Osteocyte (in vitro differentiated cells): ENCODE data around the gene GALNT9. TPM values are rescaled to one million over a fixed set of nuclear protein-coding genes. Genes with fewer than 3 reads are reported as not detected.

Experiments
- DNase-seq: peaks from one replicate; pipeline ENCODE4 v3.0.0; 2021; ENCODE audit warnings: mixed read lengths; ENCODE audit not compliant: unreplicated experiment; ENCODE audit errors: extremely low spot score
- H3K27ac Mint-ChIP-seq: one replicate; pipeline ENCODE4 v1.8.0; 2021; ENCODE audit warnings: mild to moderate bottlenecking, mixed read lengths; ENCODE audit not compliant: unreplicated experiment
- H3K27me3 Mint-ChIP-seq: one replicate; pipeline ENCODE4 v1.8.0; 2021; ENCODE audit warnings: mixed read lengths; ENCODE audit not compliant: unreplicated experiment
- H3K36me3 Mint-ChIP-seq: one replicate; pipeline ENCODE4 v1.8.0; 2021; ENCODE audit warnings: mixed read lengths; ENCODE audit not compliant: unreplicated experiment
- H3K4me1 Mint-ChIP-seq: one replicate; pipeline ENCODE4 v1.8.0; 2021; ENCODE audit warnings: mixed read lengths; ENCODE audit not compliant: unreplicated experiment
- H3K4me3 Mint-ChIP-seq: one replicate; pipeline ENCODE4 v1.8.0; 2021; ENCODE audit warnings: mild to moderate bottlenecking, moderate library complexity, mixed read lengths; ENCODE audit not compliant: unreplicated experiment
- H3K9me3 Mint-ChIP-seq: one replicate; pipeline ENCODE4 v1.8.0; 2021; ENCODE audit warnings: mixed read lengths; ENCODE audit not compliant: unreplicated experiment
- total RNA-seq: library from RNA; stranded (reverse); gene quantifications from 2 replicates; pipeline ENCODE4 v1.2.1, GENCODE V29; 2021
- TF ChIP-seq, protein P1 (sequence below): fragments of 200-600 bp; sonication (generic); IDR thresholded peaks from 2 replicates; pipeline ENCODE4 v1.5.0; 2021; ENCODE audit warnings: antibody characterized with exemption, mild to moderate bottlenecking, moderate library complexity

Gene GALNT9
- total RNA-seq, 1 donor from 2014 or later: not detected

DNA sequence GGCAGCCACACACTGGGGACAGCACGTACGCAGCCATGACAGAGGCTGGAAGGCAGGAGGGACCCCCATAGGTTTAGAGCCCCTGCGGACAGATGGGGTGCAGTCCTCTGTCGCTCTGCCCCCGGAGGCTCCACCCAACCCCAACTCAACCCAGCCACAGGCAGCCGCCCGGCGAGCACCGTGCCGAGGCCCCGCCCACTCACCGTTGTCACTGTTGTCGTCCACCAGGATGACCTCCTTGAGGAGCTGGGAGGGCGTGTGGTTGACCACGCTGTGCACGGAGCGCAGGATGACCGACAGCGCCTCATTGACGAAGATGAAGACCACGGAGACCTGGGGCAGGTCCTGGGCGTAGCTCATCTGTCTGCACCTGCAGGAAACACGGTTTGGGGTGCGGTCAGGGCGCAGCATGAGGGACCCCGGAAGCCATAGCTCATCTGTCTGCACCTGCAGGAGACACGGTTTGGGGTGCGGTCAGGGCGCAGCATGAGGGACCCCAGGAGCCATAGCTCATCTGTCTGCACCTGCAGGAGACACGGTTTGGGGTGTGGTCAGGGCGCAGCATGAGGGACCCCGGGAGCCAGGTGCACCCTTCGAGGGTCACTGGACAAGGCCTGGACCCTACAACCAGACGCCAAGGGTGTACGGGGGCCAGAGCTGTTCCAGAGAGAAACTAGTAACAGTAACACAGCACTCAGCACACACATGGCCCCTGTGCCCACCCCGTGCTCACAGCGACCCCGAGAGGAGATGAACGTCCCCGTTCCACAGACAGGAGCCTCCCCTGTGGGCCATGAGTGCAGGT lies 66.9 kb downstream of the GALNT9 start:
- no peak overlapping the region for H3K4me3 Mint-ChIP-seq
- no peaks in the 10 kb centered on the region for H3K36me3 Mint-ChIP-seq
- TF ChIP-seq, protein P1, sequence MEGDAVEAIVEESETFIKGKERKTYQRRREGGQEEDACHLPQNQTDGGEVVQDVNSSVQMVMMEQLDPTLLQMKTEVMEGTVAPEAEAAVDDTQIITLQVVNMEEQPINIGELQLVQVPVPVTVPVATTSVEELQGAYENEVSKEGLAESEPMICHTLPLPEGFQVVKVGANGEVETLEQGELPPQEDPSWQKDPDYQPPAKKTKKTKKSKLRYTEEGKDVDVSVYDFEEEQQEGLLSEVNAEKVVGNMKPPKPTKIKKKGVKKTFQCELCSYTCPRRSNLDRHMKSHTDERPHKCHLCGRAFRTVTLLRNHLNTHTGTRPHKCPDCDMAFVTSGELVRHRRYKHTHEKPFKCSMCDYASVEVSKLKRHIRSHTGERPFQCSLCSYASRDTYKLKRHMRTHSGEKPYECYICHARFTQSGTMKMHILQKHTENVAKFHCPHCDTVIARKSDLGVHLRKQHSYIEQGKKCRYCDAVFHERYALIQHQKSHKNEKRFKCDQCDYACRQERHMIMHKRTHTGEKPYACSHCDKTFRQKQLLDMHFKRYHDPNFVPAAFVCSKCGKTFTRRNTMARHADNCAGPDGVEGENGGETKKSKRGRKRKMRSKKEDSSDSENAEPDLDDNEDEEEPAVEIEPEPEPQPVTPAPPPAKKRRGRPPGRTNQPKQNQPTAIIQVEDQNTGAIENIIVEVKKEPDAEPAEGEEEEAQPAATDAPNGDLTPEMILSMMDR: no peak
- peaks cover 8% of the 10 kb centered on the region for H3K4me1 Mint-ChIP-seq
- H3K9me3 Mint-ChIP-seq: no peaks in the 10 kb centered on the region
- H3K27ac Mint-ChIP-seq: no peak overlapping the region
- peaks cover 14% of the 10 kb centered on the region for H3K27me3 Mint-ChIP-seq
- DNase-seq: no peak

DNA sequence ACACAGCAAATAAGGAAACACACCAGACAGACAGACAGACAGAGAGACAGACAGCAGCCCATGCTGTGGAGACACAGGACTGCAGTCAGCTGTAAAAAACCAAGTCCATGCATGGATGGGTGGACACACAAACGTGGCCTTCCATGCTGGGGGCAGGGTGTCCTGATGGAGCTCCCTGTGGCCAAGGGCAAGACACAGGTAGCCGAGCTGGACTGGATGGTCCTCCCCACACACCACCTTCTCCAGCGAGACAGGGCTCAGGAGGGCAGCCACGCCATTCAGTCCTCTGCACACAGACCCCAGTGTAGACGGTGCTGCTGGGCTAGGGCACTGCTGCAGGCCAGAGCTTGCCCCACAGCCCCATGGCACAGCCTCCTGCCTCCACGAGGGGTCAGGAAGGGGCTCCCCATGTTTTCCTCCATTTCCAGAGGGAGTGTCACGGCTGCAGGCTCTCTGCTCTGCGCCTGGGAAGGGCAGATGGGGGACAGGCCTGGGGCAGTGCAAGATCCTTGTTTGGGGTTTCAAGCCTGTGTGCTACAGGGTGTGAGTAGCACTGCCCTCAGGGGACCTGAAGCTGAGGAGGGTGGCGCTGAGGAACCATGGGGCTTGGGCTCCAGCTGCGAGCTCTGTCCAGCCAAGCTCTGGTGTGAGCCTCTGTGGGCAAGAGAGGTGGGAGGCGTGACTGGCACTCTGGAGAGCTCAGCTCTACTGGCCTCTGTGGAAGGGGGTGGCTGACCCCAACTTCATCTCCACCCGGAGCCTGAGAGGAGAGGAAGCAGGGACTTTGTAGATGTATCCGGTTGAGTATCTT lies 67.9 kb downstream of the GALNT9 start:
- Mint-ChIP-seq H3K4me1 (peaks cover 8% of the 10 kb centered on the region), H3K9me3 (no peaks in the 10 kb centered on the region), H3K27ac (no peak overlapping the region), H3K36me3 (no peaks in the 10 kb centered on the region), H3K4me3 (no peak overlapping the region), H3K27me3 (peaks cover 14% of the 10 kb centered on the region)
- no peak for DNase-seq
- TF ChIP-seq, protein P1: no peak

DNA sequence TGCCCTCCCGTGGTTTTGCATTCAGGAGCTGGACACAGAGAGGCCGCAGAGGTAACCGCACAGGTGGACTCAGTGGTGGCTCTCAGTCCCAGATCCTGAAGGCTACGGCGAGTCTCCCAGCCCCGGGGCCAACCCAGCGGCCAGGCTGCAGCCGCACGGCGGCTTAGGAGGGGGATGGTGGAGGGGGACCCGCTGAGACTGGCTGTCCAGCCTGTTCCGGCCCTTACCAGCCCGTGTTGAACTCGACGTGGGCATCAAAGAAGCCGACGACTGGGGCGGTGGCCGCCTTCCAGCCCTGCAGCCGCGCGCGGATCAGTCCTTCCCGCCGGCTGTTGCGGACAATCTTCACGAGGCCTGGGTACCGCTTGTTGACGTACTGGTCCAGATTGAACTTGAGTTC lies 68.7 kb downstream of the GALNT9 start:
- DNase-seq: no peak
- H3K27me3 Mint-ChIP-seq: peaks cover 19% of the 10 kb centered on the region
- H3K9me3 Mint-ChIP-seq: no peaks in the 10 kb centered on the region
- no peak overlapping the region for H3K27ac Mint-ChIP-seq
- no peak overlapping the region for H3K4me3 Mint-ChIP-seq
- H3K36me3 Mint-ChIP-seq: no peaks in the 10 kb centered on the region
- TF ChIP-seq, protein P1: no peak
- peaks cover 8% of the 10 kb centered on the region for H3K4me1 Mint-ChIP-seq

DNA sequence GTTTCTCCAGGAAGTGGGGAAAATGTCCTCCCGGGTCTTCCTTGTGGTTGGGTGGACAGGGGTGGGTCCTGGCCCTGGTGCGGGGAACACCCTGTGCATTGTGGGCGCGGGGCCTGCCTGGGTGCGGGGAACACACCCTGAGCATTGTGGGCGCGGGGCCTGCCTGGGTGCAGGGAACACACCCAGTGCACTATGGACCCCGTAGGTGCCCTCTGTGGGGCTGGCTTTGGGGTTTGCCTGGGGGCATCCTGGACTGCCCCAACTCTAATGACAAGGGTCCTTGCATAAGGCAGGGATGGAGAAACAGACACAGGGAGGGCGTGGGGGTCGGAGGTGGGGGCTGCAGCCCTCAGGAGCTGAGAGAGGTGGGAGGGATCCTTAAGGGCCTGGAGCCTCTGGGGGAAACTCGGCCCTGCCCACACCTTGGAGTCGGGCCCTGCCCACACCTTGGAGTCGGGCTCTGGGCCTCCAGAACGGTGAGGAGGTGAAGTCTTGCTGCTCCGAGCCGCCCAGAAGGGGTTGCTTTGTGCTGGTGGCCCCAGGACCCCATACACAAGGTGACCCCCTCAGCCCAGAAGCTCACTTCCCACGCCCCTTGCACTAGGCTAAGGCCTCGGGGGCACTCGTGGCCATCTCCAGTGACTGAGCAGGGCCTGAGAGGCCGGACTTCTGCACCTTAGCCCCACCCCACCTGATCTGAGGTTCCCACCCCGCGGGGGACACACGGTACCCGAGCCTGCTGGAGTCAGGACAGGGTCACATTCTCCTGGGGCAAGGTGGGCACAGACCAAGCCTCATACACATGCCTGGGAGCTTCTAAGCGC lies 69.3 kb downstream of the GALNT9 start:
- Mint-ChIP-seq H3K4me1 (peaks cover 8% of the 10 kb centered on the region), H3K9me3 (no peaks in the 10 kb centered on the region), H3K27ac (no peak overlapping the region), H3K27me3 (peaks cover 20% of the 10 kb centered on the region), H3K4me3 (no peak overlapping the region), H3K36me3 (no peaks in the 10 kb centered on the region)
- no peak for DNase-seq
- TF ChIP-seq, protein P1: no peak
